Natural killer cell (primary cell): ENCODE results near the gene ASCL5. TPM values are rescaled to one million over a fixed set of nuclear protein-coding genes. Genes with fewer than 3 reads are reported as not detected.

Source experiments
- ATAC-seq, 3 donors: fragments of 150-1000 bp in 2 of 3; fragments of 200-7000 bp in 1 of 3; cut with Tn5 transposase; 1 replicate in 1 of 3; 2 replicates in 2 of 3; pipeline ENCODE4 v1.10.0; 2021; ENCODE audit warnings: mild to moderate bottlenecking in 2 of 3, moderate library complexity in 2 of 3
- DNase-seq, 2 donors: peaks; one replicate each; pipeline versions ENCODE4 v3.0.0 to v3.0.0-alpha.2; 2013 to 2021; ENCODE audit warnings: mixed read lengths in 1 of 2
- H3K27ac ChIP-seq: one replicate; pipeline ENCODE4 v1.5.1; 2013; ENCODE audit warnings: mild to moderate bottlenecking, low read length
- H3K27me3 ChIP-seq: one replicate; pipeline ENCODE4 v1.6.1; 2013; ENCODE audit warnings: low read length; ENCODE audit not compliant: control insufficient read depth, insufficient read depth
- H3K36me3 ChIP-seq: one replicate; pipeline ENCODE4 v1.6.1; 2013; ENCODE audit warnings: low read length; ENCODE audit not compliant: control insufficient read depth, insufficient read depth
- H3K4me1 ChIP-seq: one replicate; pipeline ENCODE4 v1.6.1; 2013; ENCODE audit warnings: low read length; ENCODE audit not compliant: control insufficient read depth, insufficient read depth
- H3K4me3 ChIP-seq: one replicate; pipeline ENCODE4 v1.5.1; 2013; ENCODE audit warnings: low read length
- H3K9me3 ChIP-seq: one replicate; pipeline ENCODE4 v1.6.1; 2013; ENCODE audit warnings: low read length; ENCODE audit not compliant: control insufficient read depth, insufficient read depth
- H3K27ac Mint-ChIP-seq, 2 donors: one replicate each; pipeline ENCODE4 v1.8.0; 2022; ENCODE audit warnings: mild to moderate bottlenecking in 2 of 2, mixed read lengths in 2 of 2, moderate library complexity in 1 of 2
- H3K27me3 Mint-ChIP-seq, 2 donors: one replicate each; pipeline ENCODE4 v1.8.0; 2022; ENCODE audit warnings: low read depth in 2 of 2, mixed read lengths in 2 of 2
- H3K36me3 Mint-ChIP-seq: one replicate; pipeline ENCODE4 v1.8.0; 2022; ENCODE audit warnings: mixed read lengths
- H3K4me1 Mint-ChIP-seq, 2 donors: one replicate each; pipeline ENCODE4 v1.8.0; 2022; ENCODE audit warnings: mixed read lengths in 2 of 2
- H3K4me3 Mint-ChIP-seq: one replicate; pipeline ENCODE4 v1.8.0; 2022; ENCODE audit warnings: mild to moderate bottlenecking, moderate library complexity, mixed read lengths
- H3K9me3 Mint-ChIP-seq, 2 donors: one replicate each; pipeline ENCODE4 v1.8.0; 2022; ENCODE audit warnings: mixed read lengths in 2 of 2
- CTCF ChIP-seq: fragments of 200-600 bp; IDR thresholded peaks from one replicate; pipeline ENCODE4 v1.8.0; 2022; ENCODE audit warnings: antibody characterized with exemption
- WGBS: methylation state at CpG from one replicate; pipeline ENCODE4 v1.1.7; 2013; ENCODE audit warnings: missing lambda C conversion rate; ENCODE audit not compliant: insufficient coverage; 5-methylcytosine and 5-hydroxymethylcytosine counted together
- intact Hi-C: fragments of 100-400 bp; cut with micrococcal nuclease; formaldehyde crosslinking; loops from one replicate; pipeline ENCODE4 v1.14.2; 2022
- total RNA-seq, 4 donors: library from RNA; stranded (reverse); fragments of 120-200 nt in 1 of 4; gene quantifications; one replicate each; pipeline versions ENCODE4 v1.2.3 to v1.2.4, GENCODE V29; 2013 to 2022

ASCL5 gene
- total RNA-seq, 3 donors from 2014 or later (not counting 1 experiment from before 2014, with no cell fraction given): not detected

GRCh38 chr1:201112173-201112731 lies 14.7 kb downstream of the ASCL5 start, which contains the start of gene CACNA1S:
CACNA1S (minus strand) TSS chr1:201112426; CDS start chr1:201112339, 87 bp downstream.
- Mint-ChIP-seq H3K27me3 (peaks cover under 1 to 10% of the 10 kb centered on the region in 2 donors), H3K36me3 (no peaks in the 10 kb centered on the region), H3K27ac (no peak within 1 kb of the TSS), H3K4me3 (peak within 1 kb of the TSS; percentile 47), H3K9me3 (no peaks in the 10 kb centered on the region), H3K4me1 (peaks cover 8 to 12% of the 10 kb centered on the region in 2 donors)
- DNase-seq: no peak
- peaks cover 7% of the 10 kb centered on the region for H3K27me3 ChIP-seq
- no peak for ATAC-seq
- H3K27ac ChIP-seq: no peak within 1 kb of the TSS
- WGBS: 94% methylated on average over 8 of the region's 9 CpGs
- no peaks in the 10 kb centered on the region for H3K9me3 ChIP-seq
- TF ChIP-seq CTCF: no peak
- no peaks in the 10 kb centered on the region for H3K36me3 ChIP-seq
- peaks cover 9% of the 10 kb centered on the region for H3K4me1 ChIP-seq
- H3K4me3 ChIP-seq: no peak within 1 kb of the TSS
- intact Hi-C loops: loop anchor here (5.0 kb wide), 1 partner anchor 490 kb away; the partner anchor contains the start of gene KIF14

- peaks cover 0 to 10% of the 10 kb centered on the region in 2 donors for H3K27me3 Mint-ChIP-seq
- no peak for DNase-seq
These were observed 15.3 kb downstream of the ASCL5 start for GRCh38 chr1:201111672-201112071.

GRCh38 chr1:201111156-201111555 lies 15.8 kb downstream of the ASCL5 start:
- no peak for ATAC-seq
- Mint-ChIP-seq H3K4me3 (no peak overlapping the region), H3K27ac (no peak overlapping the region), H3K27me3 (peaks cover 0 to 10% of the 10 kb centered on the region in 2 donors), H3K36me3 (no peaks in the 10 kb centered on the region), H3K4me1 (peaks cover 8 to 12% of the 10 kb centered on the region in 2 donors), H3K9me3 (no peaks in the 10 kb centered on the region)
- intact Hi-C loops: loop anchor here (5.0 kb wide), 1 partner anchor 489 kb away; the partner anchor contains the start of gene KIF14
- no peak overlapping the region for H3K27ac ChIP-seq
- H3K27me3 ChIP-seq: peaks cover 7% of the 10 kb centered on the region
- no peak for DNase-seq
- TF ChIP-seq CTCF: no peak
- H3K9me3 ChIP-seq: no peaks in the 10 kb centered on the region
- no peaks in the 10 kb centered on the region for H3K36me3 ChIP-seq
- H3K4me1 ChIP-seq: peaks cover 9% of the 10 kb centered on the region
- H3K4me3 ChIP-seq: no peak overlapping the region
- 86% methylated on average over 7 of the region's 7 CpGs for WGBS

More at GRCh38 chr1:201111672-201112071, 15.3 kb downstream of the ASCL5 start:
- no peaks in the 10 kb centered on the region for H3K9me3 Mint-ChIP-seq
- Histone ChIP-seq H3K27me3 (peaks cover 7% of the 10 kb centered on the region), H3K36me3 (no peaks in the 10 kb centered on the region), H3K4me3 (no peak overlapping the region), H3K9me3 (no peaks in the 10 kb centered on the region), H3K27ac (no peak overlapping the region), H3K4me1 (peaks cover 9% of the 10 kb centered on the region)
- H3K4me1 Mint-ChIP-seq: peaks cover 8 to 12% of the 10 kb centered on the region in 2 donors
- ATAC-seq: no peak
- H3K27ac Mint-ChIP-seq: no peak overlapping the region
- WGBS: 72% methylated on average over 3 of the region's 3 CpGs
- no peak for TF ChIP-seq CTCF
- H3K4me3 Mint-ChIP-seq: no peak overlapping the region
- intact Hi-C loops: loop anchor here (5.0 kb wide), 1 partner anchor 489 kb away; the partner anchor contains the start of gene KIF14
- no peaks in the 10 kb centered on the region for H3K36me3 Mint-ChIP-seq
